ENCODE measurements around the gene TSPYL6.
"Not testable (repeated sequence)": the region's sequence is repeated elsewhere in the genome, so short reads cannot be mapped to it uniquely, and the experiment has no call there.

The TSPYL6 gene

DNA sequence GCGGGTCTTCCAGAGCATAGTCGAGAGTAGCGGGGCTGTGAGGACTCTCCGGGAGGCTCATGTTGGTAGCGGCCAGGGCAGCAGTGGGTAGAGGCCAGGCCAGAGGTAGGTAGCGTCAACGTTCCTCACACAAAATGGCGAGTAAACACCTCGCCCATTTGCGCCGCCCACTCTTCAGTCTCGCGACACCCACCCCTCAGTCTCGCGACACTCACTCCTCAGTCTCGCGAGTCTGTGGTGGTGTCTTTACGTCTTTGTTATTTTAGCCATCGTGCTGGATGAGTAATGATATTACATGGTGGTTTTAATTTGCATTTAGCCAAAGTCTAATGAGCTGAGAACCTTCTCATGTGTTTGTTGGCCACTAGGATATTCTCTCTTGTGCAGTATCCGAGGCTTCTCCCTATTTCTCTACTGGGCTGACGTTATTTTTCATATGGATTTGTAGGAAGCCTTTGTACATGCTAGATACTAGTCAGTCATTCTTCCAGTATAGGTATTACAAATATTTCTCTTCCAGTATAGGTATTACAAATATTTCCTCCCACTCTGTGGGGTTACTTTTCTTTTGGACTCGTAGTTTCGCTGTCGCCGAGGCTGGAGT is at the start of gene TSPYL6:
TSS of gene TSPYL6 (minus strand) at position 139 of the 604 bp plus-strand sequence. CDS start at position 61, 78 bp downstream.
- TF ChIP-seq, protein P1, sequence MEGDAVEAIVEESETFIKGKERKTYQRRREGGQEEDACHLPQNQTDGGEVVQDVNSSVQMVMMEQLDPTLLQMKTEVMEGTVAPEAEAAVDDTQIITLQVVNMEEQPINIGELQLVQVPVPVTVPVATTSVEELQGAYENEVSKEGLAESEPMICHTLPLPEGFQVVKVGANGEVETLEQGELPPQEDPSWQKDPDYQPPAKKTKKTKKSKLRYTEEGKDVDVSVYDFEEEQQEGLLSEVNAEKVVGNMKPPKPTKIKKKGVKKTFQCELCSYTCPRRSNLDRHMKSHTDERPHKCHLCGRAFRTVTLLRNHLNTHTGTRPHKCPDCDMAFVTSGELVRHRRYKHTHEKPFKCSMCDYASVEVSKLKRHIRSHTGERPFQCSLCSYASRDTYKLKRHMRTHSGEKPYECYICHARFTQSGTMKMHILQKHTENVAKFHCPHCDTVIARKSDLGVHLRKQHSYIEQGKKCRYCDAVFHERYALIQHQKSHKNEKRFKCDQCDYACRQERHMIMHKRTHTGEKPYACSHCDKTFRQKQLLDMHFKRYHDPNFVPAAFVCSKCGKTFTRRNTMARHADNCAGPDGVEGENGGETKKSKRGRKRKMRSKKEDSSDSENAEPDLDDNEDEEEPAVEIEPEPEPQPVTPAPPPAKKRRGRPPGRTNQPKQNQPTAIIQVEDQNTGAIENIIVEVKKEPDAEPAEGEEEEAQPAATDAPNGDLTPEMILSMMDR (IDR thresholded peaks at IDR 0.05; ENCODE audit: low read depth, low read length): no peak
- DNase-seq (ENCODE audit: extremely low read depth, low read depth): no peak

DNA sequence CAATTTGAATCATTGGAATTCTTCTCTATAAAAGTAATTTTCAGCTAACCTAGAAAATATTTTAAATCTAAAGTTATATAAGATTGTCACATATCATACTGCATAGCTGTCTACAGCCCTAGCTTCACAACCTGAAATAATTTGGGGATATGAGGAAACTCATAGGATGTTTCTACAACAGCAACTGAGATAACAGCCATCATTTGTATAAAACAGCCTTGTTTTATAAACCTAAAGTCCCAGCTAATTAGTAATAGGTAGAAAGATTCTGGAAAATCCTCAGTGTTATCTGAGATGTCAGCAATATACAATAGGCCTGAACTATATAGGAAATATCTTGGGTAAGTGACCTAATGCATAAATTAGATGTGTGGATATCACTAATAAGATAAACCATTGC is 47.6 kb upstream of the TSPYL6 start:
- DNase-seq (ENCODE audit: extremely low read depth, low read depth): no peak
- TF ChIP-seq, protein P1 (IDR thresholded peaks at IDR 0.05; ENCODE audit: low read depth, low read length): no peak

GRCh38 chr2:54298514-54298913 is 42.5 kb upstream of the TSPYL6 start:
- TF ChIP-seq, protein P1 (IDR thresholded peaks at IDR 0.05; ENCODE audit: low read depth, low read length): no peak
- DNase-seq (ENCODE audit: extremely low read depth, low read depth): no peak

- no peak for DNase-seq (ENCODE audit: extremely low read depth, low read depth)
These were observed 39.9 kb upstream of the TSPYL6 start for GRCh38 chr2:54295911-54296310.

GRCh38 chr2:54294665-54295064 is 38.6 kb upstream of the TSPYL6 start:
- not testable (repeated sequence) for DNase-seq (ENCODE audit: extremely low read depth, low read depth)

More at GRCh38 chr2:54295911-54296310, 39.9 kb upstream of the TSPYL6 start:
- TF ChIP-seq, protein P1 (IDR thresholded peaks at IDR 0.05; ENCODE audit: low read depth, low read length): no peak

- TF ChIP-seq, protein P1 (IDR thresholded peaks at IDR 0.05; ENCODE audit: low read depth, low read length): no peak
- DNase-seq (ENCODE audit: extremely low read depth, low read depth): no peak
These were observed 34.5 kb upstream of the TSPYL6 start for GRCh38 chr2:54290356-54291025.

DNA sequence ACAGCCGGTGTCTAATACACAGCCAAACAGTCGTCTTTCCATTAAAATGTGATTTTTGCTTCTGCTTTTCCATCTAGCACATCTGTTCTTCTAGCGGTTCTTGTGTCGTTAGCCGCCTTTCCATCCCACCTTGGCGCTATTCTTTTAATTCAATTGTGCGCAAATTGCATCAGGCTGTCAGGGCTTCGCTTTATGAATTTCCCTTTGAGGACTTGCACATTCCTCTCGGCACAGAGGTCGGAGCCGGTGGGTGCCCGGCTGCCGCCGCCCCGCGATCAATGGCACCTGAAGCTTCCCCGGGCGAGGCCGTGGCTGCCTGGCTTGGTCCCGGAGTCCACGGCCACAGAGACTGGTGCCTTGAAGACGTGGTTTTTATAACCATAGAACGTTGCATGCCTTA is 33.9 kb upstream of the TSPYL6 start:
- DNase-seq (ENCODE audit: extremely low read depth, low read depth): no peak
- TF ChIP-seq, protein P1 (IDR thresholded peaks at IDR 0.05; ENCODE audit: low read depth, low read length): no peak
